CD4-positive, alpha-beta T cell treated with Interleukin-2 at 100 ng/mL for 4 hours (primary cell): ENCODE data around the gene CCR7.

Source experiments
- DNase-seq: peaks from one replicate; pipeline ENCODE4 v3.0.0-alpha.2; 2020; ENCODE audit warnings: low spot score

CCR7 gene

GRCh38 chr17:40561871-40562611 is 3.2 kb downstream of the CCR7 start:
- DNase-seq = peak; percentile 82

GRCh38 chr17:40561294-40561870 is 3.9 kb downstream of the CCR7 start:
- no peak for DNase-seq

GRCh38 chr17:40560592-40561293 is 4.5 kb downstream of the CCR7 start:
- peak; percentile 92 for DNase-seq

GRCh38 chr17:40559954-40560591 is 5.2 kb downstream of the CCR7 start:
- peak; percentile 83 for DNase-seq

- no peak for DNase-seq
Observed at GRCh38 chr17:40559564-40559916, 5.7 kb downstream of the CCR7 start.

- DNase-seq = no peak
Observed at GRCh38 chr17:40558890-40559563, 6.2 kb downstream of the CCR7 start.

- no peak for DNase-seq
Observed at GRCh38 chr17:40558300-40558889, 6.9 kb downstream of the CCR7 start.

- DNase-seq = no peak
Observed at GRCh38 chr17:40557531-40558299, 7.6 kb downstream of the CCR7 start.

GRCh38 chr17:40556884-40557414 is 8.3 kb downstream of the CCR7 start:
- no peak for DNase-seq

- no peak for DNase-seq
Observed at GRCh38 chr17:40556198-40556661, 9.0 kb downstream of the CCR7 start.

GRCh38 chr17:40555296-40556190 is 9.7 kb downstream of the CCR7 start:
- DNase-seq = no peak

- DNase-seq = no peak
Observed at GRCh38 chr17:40554646-40555295, 10.5 kb downstream of the CCR7 start.

GRCh38 chr17:40553694-40554534 is 11.4 kb downstream of the CCR7 start:
- no peak for DNase-seq

GRCh38 chr17:40552806-40553693 is 12.2 kb downstream of the CCR7 start:
- no peak for DNase-seq

- no peak for DNase-seq
Observed at GRCh38 chr17:40551879-40552768, 13.1 kb downstream of the CCR7 start.
